Gastrocnemius medialis (tissue), 4 donors: ENCODE measurements around the gene RBMS3. TPM values are rescaled to one million over a fixed set of nuclear protein-coding genes. Genes with fewer than 3 reads are reported as not detected.

ENCODE experiments used
- ATAC-seq, 2 donors: fragments of 150-250 bp; one replicate each; pipeline ENCODE4 v1.9.1; 2016
- DNase-seq, 2 donors: peaks; one replicate each; pipeline ENCODE4 v3.0.0-alpha.2; 2019
- H3K27ac ChIP-seq, 4 donors: fragments of 200-600 bp; sonication (generic); 1 replicate in 1 of 4; 2 replicates in 3 of 4; pipeline ENCODE4 v1.5.1; 2016 to 2018; ENCODE audit warnings: mild to moderate bottlenecking in 2 of 4, moderate library complexity in 1 of 4
- H3K27me3 ChIP-seq, 3 donors: fragments of 200-600 bp; sonication (generic) in 2 of 3; 1 replicate in 1 of 3; 2 replicates in 2 of 3; pipeline versions ENCODE4 v1.5.1 to v1.6.0; 2016 to 2019; ENCODE audit warnings: mild to moderate bottlenecking in 1 of 3, moderate library complexity in 1 of 3
- H3K36me3 ChIP-seq, 2 donors: fragments of 200-600 bp; sonication (generic) in 1 of 2; one replicate each; pipeline ENCODE4 v1.5.1; 2017 to 2018
- H3K4me1 ChIP-seq, 2 donors: fragments of 200-600 bp; sonication (generic) in 1 of 2; one replicate each; pipeline ENCODE4 v1.5.1; 2016 to 2017; ENCODE audit warnings: mild to moderate bottlenecking in 2 of 2
- H3K4me3 ChIP-seq, 4 donors: fragments of 200-600 bp; sonication (generic) in 3 of 4; 1 replicate in 1 of 4; 2 replicates in 3 of 4; pipeline ENCODE4 v1.5.1; 2016 to 2019; ENCODE audit warnings: mild to moderate bottlenecking in 2 of 4
- H3K9me3 ChIP-seq, 3 donors: fragments of 200-600 bp; sonication (generic) in 2 of 3; 1 replicate in 1 of 3; 2 replicates in 2 of 3; pipeline ENCODE4 v1.5.1; 2016 to 2019
- CTCF ChIP-seq, 5 experiments: fragments of 450-650 bp in 3 of 5; fragments of 200-600 bp in 2 of 5; sonication (generic) in 2 of 5; IDR thresholded peaks in 4 of 5; conservative IDR thresholded peaks in 1 of 5; 1 replicate in 4 of 5; 2 replicates in 1 of 5; pipeline ENCODE4 v1.5.1; 2016 to 2019; ENCODE audit warnings: antibody characterized with exemption in 5 of 5, mild to moderate bottlenecking in 3 of 5, moderate library complexity in 3 of 5
- POLR2A ChIP-seq, 2 donors: fragments of 450-650 bp; IDR thresholded peaks; one replicate each; pipeline ENCODE4 v1.6.1; 2017; ENCODE audit warnings: antibody characterized with exemption in 2 of 2, mild to moderate bottlenecking in 2 of 2, moderate library complexity in 2 of 2
- in situ Hi-C, 4 donors: fragments of 200-750 bp; cut with MboI; loops; one replicate each; pipeline versions ENCODE4 v1.15.0 to v1.8.0; 2017; ENCODE audit warnings: low sequenced_read_pairs in 4 of 4
- intact Hi-C: fragments of 100-400 bp; cut with DNase I; formaldehyde crosslinking; loops from one replicate; pipeline ENCODE4 v1.15.1; 2023; ENCODE audit warnings: low total_unique reads
- total RNA-seq, 4 donors: library from RNA; depleted of rRNA; stranded (reverse); fragments of >200 nt; gene quantifications; one replicate each; pipeline versions ENCODE4 v1.1.0 to v1.2.3, GENCODE V29; 2016

RBMS3 gene
- total RNA-seq, 4 donors from 2014 or later, result 16.1 to 38.8 (median 22.7) TPM

- DNase-seq (no peak), ATAC-seq (no peak)
- no peaks in the 10 kb centered on the region for H3K36me3 ChIP-seq
- in situ Hi-C loops (no loop called here), intact Hi-C loops (no loop called here)
- H3K9me3 ChIP-seq, result no peaks in the 10 kb centered on the region
- H3K27ac ChIP-seq, result no peak overlapping the region
- H3K4me3 ChIP-seq, result no peak overlapping the region
- no peaks in the 10 kb centered on the region for H3K27me3 ChIP-seq
- TF ChIP-seq CTCF (IDR thresholded peaks at IDR 0.05 in 4 of 5, conservative IDR thresholded peaks at IDR 0.05 in 1 of 5) (no peak), POLR2A (IDR thresholded peaks at IDR 0.05) (no peak)
- H3K4me1 ChIP-seq, result peaks cover 54 to 76% of the 10 kb centered on the region in 2 donors
Measured at GRCh38 chr3:29310865-29311264, 30.0 kb downstream of the RBMS3 start.

GRCh38 chr3:29311795-29312194 lies 30.9 kb downstream of the RBMS3 start:
- TF ChIP-seq POLR2A (IDR thresholded peaks at IDR 0.05) (no peak), CTCF (IDR thresholded peaks at IDR 0.05 in 4 of 5, conservative IDR thresholded peaks at IDR 0.05 in 1 of 5) (no peak)
- DNase-seq (no peak), ATAC-seq (no peak)
- Histone ChIP-seq H3K36me3 (no peaks in the 10 kb centered on the region), H3K4me3 (no peak overlapping the region), H3K27me3 (no peaks in the 10 kb centered on the region), H3K27ac (no peak overlapping the region), H3K9me3 (no peaks in the 10 kb centered on the region), H3K4me1 (peaks cover 51 to 71% of the 10 kb centered on the region in 2 donors)
- intact Hi-C loops (no loop called here), in situ Hi-C loops (no loop called here)

- H3K27me3 ChIP-seq, result no peaks in the 10 kb centered on the region
- DNase-seq, result no peak
- H3K4me1 ChIP-seq, result peaks cover 48 to 71% of the 10 kb centered on the region in 2 donors
- in situ Hi-C loops (no loop called here), intact Hi-C loops (no loop called here)
- TF ChIP-seq POLR2A (IDR thresholded peaks at IDR 0.05) (no peak), CTCF (IDR thresholded peaks at IDR 0.05 in 4 of 5, conservative IDR thresholded peaks at IDR 0.05 in 1 of 5) (no peak)
- no peaks in the 10 kb centered on the region for H3K36me3 ChIP-seq
- no peak overlapping the region for H3K4me3 ChIP-seq
- no peak for ATAC-seq
- no peaks in the 10 kb centered on the region for H3K9me3 ChIP-seq
- H3K27ac ChIP-seq, result peak overlapping the region in 1 of 4 donors; percentile 48
Measured at GRCh38 chr3:29312395-29312794, 31.5 kb downstream of the RBMS3 start.

- Histone ChIP-seq H3K4me1 (peaks cover 48 to 69% of the 10 kb centered on the region in 2 donors), H3K27ac (peak overlapping the region in 1 of 4 donors; percentile 48), H3K4me3 (no peak overlapping the region), H3K36me3 (no peaks in the 10 kb centered on the region), H3K27me3 (no peaks in the 10 kb centered on the region), H3K9me3 (no peaks in the 10 kb centered on the region)
- DNase-seq (no peak), ATAC-seq (no peak)
- TF ChIP-seq CTCF (IDR thresholded peaks at IDR 0.05 in 4 of 5, conservative IDR thresholded peaks at IDR 0.05 in 1 of 5) (no peak), POLR2A (IDR thresholded peaks at IDR 0.05) (no peak)
- intact Hi-C loops (no loop called here), in situ Hi-C loops (no loop called here)
Measured at GRCh38 chr3:29312960-29313452, 32.1 kb downstream of the RBMS3 start.
